K562 (cell line): ENCODE results near the gene SRGAP3. TPM values are rescaled to one million over a fixed set of nuclear protein-coding genes. Genes with fewer than 3 reads are reported as not detected.

ENCODE experiments used
- ATAC-seq: fragments of 200-7000 bp; cut with Tn5 transposase; 3 replicates; pipeline ENCODE4 v1.9.1; 2020; ENCODE audit warnings: moderate library complexity
- BruUV-seq: library from RNA; stranded (reverse); fragments of 400-500 nt; replicated peaks from 2 replicates; lab custom pipeline; 2021; lab: Mats Ljungman, UMichigan
- CTCF ChIA-PET: fragments of 300-600 bp; formaldehyde crosslinking; extraction: SDS; loops from one replicate; lab custom pipeline; 2021; ENCODE audit warnings: low intra/inter-chr PET ratio; lab: Yijun Ruan, JAX
- POLR2A ChIA-PET: fragments of 300-600, 350-650 bp; sonication (Branson Sonifier 250); formaldehyde crosslinking; extraction: SDS; loops from one replicate; lab custom pipeline; 2021; ENCODE audit warnings: antibody characterized with exemption, inconsistent platforms; lab: Yijun Ruan, JAX
- DNase-seq, 4 experiments: peaks; one replicate each; pipeline versions ENCODE4 v3.0.0 to v3.0.0-alpha.2; 2011 to 2018; ENCODE audit warnings: low spot score in 3 of 4, mixed read lengths in 3 of 4; ENCODE audit errors: extremely low read depth in 1 of 4
- FAIRE-seq: peaks from 2 replicates; lab custom pipeline; 2011; peaks lifted over from hg19 to GRCh38; lab: Jason Lieb, UNC
- H2AFZ ChIP-seq: 2 replicates; pipeline ENCODE4 v1.6.0; 2011; ENCODE audit warnings: low read depth, low read length, control low read depth, inconsistent platforms
- H3K27ac ChIP-seq: fragments of 200-600 bp; 3 replicates; pipeline ENCODE4 v1.8.0; 2011; ENCODE audit warnings: low read depth, mild to moderate bottlenecking, control low read depth, inconsistent platforms, low read length, moderate library complexity, mixed read lengths; ENCODE audit errors: extremely low read depth
- H3K27me3 ChIP-seq, 2 experiments: fragments of 300-600 bp in 1 of 2; 2 replicates in 1 of 2; 3 replicates in 1 of 2; pipeline versions ENCODE4 v1.6.0 to v1.8.0; 2011; ENCODE audit warnings: inconsistent platforms in 2 of 2, low read length in 2 of 2, mild to moderate bottlenecking in 1 of 2, mixed read lengths in 1 of 2, moderate library complexity in 1 of 2; ENCODE audit not compliant: control insufficient read depth in 2 of 2, insufficient read depth in 2 of 2
- H3K36me3 ChIP-seq: fragments of 300-600 bp; 3 replicates; pipeline ENCODE4 v1.8.0; 2011; ENCODE audit warnings: mild to moderate bottlenecking, low read length, inconsistent platforms; ENCODE audit not compliant: control insufficient read depth, insufficient read depth
- H3K4me1 ChIP-seq, 2 experiments: fragments of 200-600 bp in 1 of 2; replicated peaks in 1 of 2; 2 replicates in 1 of 2; 3 replicates in 1 of 2; pipeline versions ENCODE4 v1.5.1 to v1.8.0; 2011; ENCODE audit warnings: inconsistent platforms in 2 of 2, low read length in 2 of 2, mild to moderate bottlenecking in 1 of 2, mixed read lengths in 1 of 2, moderate library complexity in 1 of 2; ENCODE audit not compliant: control insufficient read depth in 2 of 2, insufficient read depth in 2 of 2
- H3K4me2 ChIP-seq: 2 replicates; pipeline ENCODE4 v1.6.1; 2011; ENCODE audit warnings: low read length, control low read depth, inconsistent platforms, mixed read lengths; ENCODE audit not compliant: insufficient read depth
- H3K4me3 ChIP-seq: fragments of 200-600 bp; sonication (generic), shearing (Covaris generic); 2 replicates; pipeline ENCODE4 v1.5.1; 2016; ENCODE audit warnings: control low read depth, inconsistent platforms
- H3K79me2 ChIP-seq: fragments of 200-600 bp; 3 replicates; pipeline ENCODE4 v1.8.0; 2011; ENCODE audit warnings: low read length, inconsistent platforms; ENCODE audit not compliant: control insufficient read depth, insufficient read depth
- H3K9ac ChIP-seq, 2 experiments: 2 replicates each; pipeline versions ENCODE4 v1.6.0 to v1.6.1; 2011; ENCODE audit warnings: low read depth in 2 of 2, low read length in 2 of 2, control low read depth in 1 of 2, inconsistent platforms in 1 of 2, mild to moderate bottlenecking in 1 of 2, mixed read lengths in 1 of 2; ENCODE audit not compliant: insufficient read depth in 1 of 2
- H3K9me1 ChIP-seq: one replicate; pipeline ENCODE4 v1.6.0; 2011; ENCODE audit warnings: inconsistent platforms, mild to moderate bottlenecking, low read length, moderate library complexity; ENCODE audit not compliant: control insufficient read depth, insufficient read depth
- H3K9me3 ChIP-seq: replicated peaks from 2 replicates; pipeline ENCODE4 v1.5.1; 2011; ENCODE audit warnings: low read depth, low read length, inconsistent platforms; ENCODE audit not compliant: control insufficient read depth, insufficient read depth
- H4K20me1 ChIP-seq: replicated peaks from 2 replicates; pipeline ENCODE4 v1.6.1; 2011; ENCODE audit warnings: low read length, inconsistent platforms, mixed read lengths; ENCODE audit not compliant: control insufficient read depth, insufficient read depth
- BMI1 ChIP-seq: fragments of 150-350 bp; IDR thresholded peaks from 2 replicates; pipeline ENCODE4 v1.6.1; 2014; ENCODE audit warnings: low read length
- CBFB ChIP-seq: sonication (generic); formaldehyde crosslinking; IDR thresholded peaks from 2 replicates; pipeline ENCODE4 v1.4.0; 2020; ENCODE audit warnings: mild to moderate bottlenecking, missing genetic modification reagents
- E2F1 ChIP-seq: sonication (generic); formaldehyde crosslinking; IDR thresholded peaks from 2 replicates; pipeline ENCODE4 v1.8.1; 2023; ENCODE audit warnings: mild to moderate bottlenecking, missing genetic modification reagents, moderate library complexity
- LCOR ChIP-seq: sonication (generic); formaldehyde crosslinking; IDR thresholded peaks from 2 replicates; pipeline ENCODE4 v1.8.0; 2022; ENCODE audit warnings: mild to moderate bottlenecking, missing genetic modification reagents
- MEF2D ChIP-seq: conservative IDR thresholded peaks from 2 replicates; pipeline ENCODE4 v1.6.1; 2016; ENCODE audit warnings: low read depth, missing genetic modification characterization, missing compliant biosample characterization
- MTA1 ChIP-seq: fragments of 450-650 bp; IDR thresholded peaks from 2 replicates; pipeline ENCODE4 v1.6.1; 2017; ENCODE audit warnings: borderline replicate concordance
- POLR3G ChIP-seq: IDR thresholded peaks from 2 replicates; pipeline ENCODE4 v1.6.1; 2011; ENCODE audit not compliant: insufficient read length, insufficient replicate concordance; ENCODE audit errors: extremely low read depth
- REST ChIP-seq, 2 experiments: fragments of 450-650 bp; formaldehyde crosslinking in 1 of 2; IDR thresholded peaks; 2 replicates each; pipeline versions ENCODE4 v1.4.0 to v1.6.1; 2014 to 2020; ENCODE audit warnings: mild to moderate bottlenecking in 2 of 2, borderline replicate concordance in 1 of 2, low read depth in 1 of 2
- SPI1 ChIP-seq: IDR thresholded peaks from 2 replicates; pipeline ENCODE4 v1.6.1; 2011; ENCODE audit warnings: low read depth, low read length, control low read depth, borderline replicate concordance
- SRF ChIP-seq, 2 experiments: fragments of 250-450, 450-650 bp in 1 of 2; sonication (Bioruptor Pico) in 1 of 2; sonication (generic) in 1 of 2; formaldehyde crosslinking; IDR thresholded peaks; 2 replicates each; pipeline versions ENCODE4 v1.5.0 to v1.5.1; 2020 to 2022; ENCODE audit warnings: mild to moderate bottlenecking in 1 of 2, missing genetic modification reagents in 1 of 2
- TAL1 ChIP-seq: fragments of 450-650 bp; IDR thresholded peaks from 2 replicates; pipeline ENCODE4 v1.6.1; 2016; ENCODE audit warnings: mild to moderate bottlenecking
- THRAP3 ChIP-seq: fragments of 450-650 bp; IDR thresholded peaks from 2 replicates; pipeline ENCODE4 v1.6.1; 2016; ENCODE audit warnings: mild to moderate bottlenecking, inconsistent platforms, borderline replicate concordance
- ZEB2 ChIP-seq: fragments of 450-650 bp; IDR thresholded peaks from 2 replicates; pipeline ENCODE4 v1.6.1; 2016
- ZNF263 ChIP-seq: sonication (generic); formaldehyde crosslinking; IDR thresholded peaks from 2 replicates; pipeline ENCODE4 v1.8.0; 2022; ENCODE audit warnings: mild to moderate bottlenecking, missing genetic modification reagents, borderline replicate concordance
- WGBS: fragments of 100-300 bp; shearing (Covaris generic); methylation state at CpG from one replicate; pipeline ENCODE4 v1.1.6; 2016; ENCODE audit warnings: low coverage, mixed read lengths; ENCODE audit not compliant: insufficient coverage; ENCODE audit errors: missing lambda C conversion rate; 5-methylcytosine and 5-hydroxymethylcytosine counted together
- in situ Hi-C: fragments of 300-500 bp; cut with MboI; formaldehyde crosslinking; loops from 4 replicates; pipeline ENCODE4 v1.15.0; 2018; ENCODE audit warnings: inconsistent platforms, mixed read lengths
- intact Hi-C: fragments of 100-400 bp; cut with micrococcal nuclease; formaldehyde crosslinking; loops from 2 replicates; pipeline ENCODE4 v1.14.2; 2022
- polyA plus RNA-seq, 8 experiments: library from polyadenylated mRNA; depleted of rRNA in 4 of 8; stranded (reverse) in 5 of 8; unstranded in 3 of 8; fragments of >200 nt; fragmentation: Nextera tagmentation in 2 of 8; fragmentation: Illumina TruSeq in 1 of 8; extraction: Ambion mirVana in 2 of 8; extraction: Trizol in 1 of 8; gene quantifications; 2 replicates each; pipeline versions ENCODE4 v1.2.1 to v1.2.3, GENCODE V29; 2011 to 2014; ENCODE audit warnings: inconsistent platforms in 1 of 8, missing spikeins in 1 of 8
- total RNA-seq, 7 experiments: library from RNA; depleted of rRNA in 6 of 7; stranded (reverse); fragments of >200 nt in 6 of 7; fragmentation: Illumina TruSeq in 2 of 7; extraction: Trizol in 2 of 7; gene quantifications; 2 replicates each; pipeline versions ENCODE4 v1.2.1 to v1.2.3, GENCODE V29; 2011 to 2021; ENCODE audit warnings: low replicate concordance in 1 of 7

The SRGAP3 gene
- total and polyA plus RNA-seq, 9 of the 15 experiments (the other 6 are each of a cell fraction or from before 2014, with no cell fraction given) = 0.11 to 0.85 (median 0.35) TPM; not detected in 2

- no peaks in the 10 kb centered on the region; the same call in 1 of the 2 replicates for H4K20me1 ChIP-seq
- no peaks in the 10 kb centered on the region for H3K4me1 ChIP-seq
- in situ Hi-C loops = no loop called here
- no peak overlapping the region for H3K27ac ChIP-seq
- H3K4me2 ChIP-seq = no peak overlapping the region
- ChIA-PET CTCF (interaction anchor here (0.6 kb wide), 2 partner anchors 76 to 131 kb away, joined by 3 read pairs; partner anchors contain the start of gene SRGAP3), POLR2A (interaction anchor here (0.5 to 0.7 kb wide), 2 partner anchors 9 to 72 kb away, joined by 4 to 5 read pairs; no protein-coding TSS in a partner anchor)
- no peak overlapping the region for H3K4me3 ChIP-seq
- BruUV-seq = no TSS peak
- DNase-seq = no peak
- no peaks in the 10 kb centered on the region for H3K9me1 ChIP-seq
- FAIRE-seq = no peak
- H3K27me3 ChIP-seq = peaks cover 34 to 61% of the 10 kb centered on the region in 2 experiments
- H3K9me3 ChIP-seq = no peaks in the 10 kb centered on the region
- no peaks in the 10 kb centered on the region for H3K79me2 ChIP-seq
- no peak overlapping the region for H2AFZ ChIP-seq
- H3K9ac ChIP-seq = no peak overlapping the region
- WGBS = 1% methylated on average over 5 of the region's 5 CpGs
- ATAC-seq = no peak
- H3K36me3 ChIP-seq = no peaks in the 10 kb centered on the region
- intact Hi-C loops = no loop called here
- TF ChIP-seq SPI1 (no peak), BMI1 (no peak), MTA1 (no peak), CBFB (CRISPR knock-in tag) (no peak), ZNF263 (no peak), TAL1 (no peak), E2F1 (no peak), POLR3G (no peak), THRAP3 (no peak), REST (IDR thresholded peaks at IDR 0.05; ENCODE audit: borderline replicate concordance) (no peak), REST (CRISPR knock-in tag; IDR thresholded peaks at IDR 0.05; ENCODE audit: low read depth) (no peak), ZEB2 (no peak), SRF (CRISPR knock-in tag; IDR thresholded peaks at IDR 0.05) (no peak), LCOR (no peak), MEF2D (no peak)
These were observed 76.0 kb downstream of the SRGAP3 start for GRCh38 chr3:9173445-9173844.
